MM.1S (cell line): ENCODE measurements around the gene CFAP57.

ENCODE experiments used
- DNase-seq: peaks from one replicate; pipeline ENCODE4 v3.0.0-alpha.2; 2015
- H2AFZ ChIP-seq: fragments of 300-600 bp; sonication (generic); 2 replicates; pipeline ENCODE4 v1.6.0; 2016; ENCODE audit warnings: antibody characterized with exemption, low read length
- H3F3A ChIP-seq: fragments of 300-600 bp; sonication (generic); 2 replicates; pipeline ENCODE4 v1.6.1; 2016; ENCODE audit warnings: mild to moderate bottlenecking, antibody characterized with exemption, low read length, moderate library complexity, mixed read lengths; ENCODE audit not compliant: insufficient read depth
- H3K27ac ChIP-seq: fragments of 300-600 bp; sonication (generic); 2 replicates; pipeline ENCODE4 v1.5.1; 2016; ENCODE audit warnings: mild to moderate bottlenecking, low read length
- H3K27me3 ChIP-seq: fragments of 300-600 bp; sonication (generic); replicated peaks from 2 replicates; pipeline ENCODE4 v1.6.0; 2016; ENCODE audit warnings: low read length; ENCODE audit not compliant: insufficient read depth
- H3K36me3 ChIP-seq: fragments of 300-600 bp; sonication (generic); replicated peaks from 2 replicates; pipeline ENCODE4 v1.6.1; 2016; ENCODE audit warnings: mild to moderate bottlenecking, low read length, mixed read lengths; ENCODE audit not compliant: insufficient read depth
- H3K4me1 ChIP-seq: fragments of 300-600 bp; sonication (generic); 2 replicates; pipeline ENCODE4 v1.6.1; 2016; ENCODE audit warnings: low read length, mixed read lengths
- H3K4me2 ChIP-seq: fragments of 300-600 bp; sonication (generic); 2 replicates; pipeline ENCODE4 v1.6.0; 2016; ENCODE audit warnings: low read depth, low read length
- H3K4me3 ChIP-seq: fragments of 300-600 bp; sonication (generic); 2 replicates; pipeline ENCODE4 v1.5.1; 2016; ENCODE audit warnings: low read length, mixed read lengths
- H3K79me2 ChIP-seq: fragments of 300-600 bp; sonication (generic); 2 replicates; pipeline ENCODE4 v1.6.1; 2016; ENCODE audit warnings: mixed run types, low read length, mixed read lengths
- H3K9ac ChIP-seq: fragments of 300-600 bp; sonication (generic); 2 replicates; pipeline ENCODE4 v1.6.1; 2016; ENCODE audit warnings: low read length, mixed read lengths
- H3K9me2 ChIP-seq: fragments of 300-600 bp; sonication (generic); replicated peaks from 2 replicates; pipeline ENCODE4 v1.6.1; 2016; ENCODE audit warnings: mild to moderate bottlenecking, low read length, mixed read lengths; ENCODE audit not compliant: insufficient read depth
- H3K9me3 ChIP-seq: fragments of 300-600 bp; sonication (generic); replicated peaks from 2 replicates; pipeline ENCODE4 v1.6.1; 2016; ENCODE audit warnings: mild to moderate bottlenecking, low read length, mixed read lengths; ENCODE audit not compliant: insufficient read depth
- H4K20me1 ChIP-seq: fragments of 300-600 bp; sonication (generic); 2 replicates; pipeline ENCODE4 v1.6.1; 2016; ENCODE audit warnings: mild to moderate bottlenecking, low read length, moderate library complexity, mixed read lengths; ENCODE audit not compliant: insufficient read depth
- EZH2 ChIP-seq: fragments of 300-600 bp; sonication (generic); optimal IDR thresholded peaks from 2 replicates; pipeline ENCODE3; 2017; ENCODE audit warnings: low read depth, mild to moderate bottlenecking, antibody characterized with exemption, low read length, mixed read lengths
- EZH2phosphoT487 ChIP-seq: fragments of 300-600 bp; sonication (generic); IDR thresholded peaks from 2 replicates; pipeline ENCODE4 v1.6.1; 2018; ENCODE audit warnings: antibody characterized with exemption, low read length
- TF ChIP-seq, protein P1 (sequence below): fragments of 300-600 bp; sonication (generic); IDR thresholded peaks from 2 replicates; pipeline ENCODE4 v1.5.1; 2016; ENCODE audit warnings: antibody characterized with exemption, low read length, mixed read lengths

The CFAP57 gene

DNA sequence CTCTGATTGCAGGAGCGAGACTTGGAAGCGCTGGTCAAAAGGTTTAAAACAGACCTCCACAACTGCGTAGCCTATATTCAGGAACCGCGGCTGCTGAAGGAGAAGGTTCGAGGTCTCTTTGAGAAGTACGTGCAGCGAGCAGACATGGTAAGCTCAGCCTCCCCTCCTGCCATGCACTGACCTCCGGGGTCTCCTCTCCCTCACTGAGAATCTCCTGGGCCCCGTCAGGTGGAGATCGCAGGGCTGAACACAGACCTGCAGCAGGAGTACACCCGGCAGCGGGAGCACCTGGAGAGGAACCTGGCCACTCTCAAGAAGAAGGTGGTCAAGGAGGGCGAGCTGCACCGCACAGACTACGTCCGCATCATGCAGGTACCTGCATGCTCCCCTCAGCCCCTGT lies 62.1 kb downstream of the CFAP57 start:
- Histone ChIP-seq H3K79me2 (no peaks in the 10 kb centered on the region), H3K4me3 (no peak overlapping the region), H2AFZ (no peak overlapping the region), H3F3A (peaks cover 2% of the 10 kb centered on the region; the same call in 1 of the 2 replicates), H3K27me3 (no peaks in the 10 kb centered on the region), H3K4me2 (no peak overlapping the region), H3K4me1 (peaks cover 6% of the 10 kb centered on the region), H3K36me3 (no peaks in the 10 kb centered on the region), H4K20me1 (no peaks in the 10 kb centered on the region), H3K9me3 (no peaks in the 10 kb centered on the region), H3K9me2 (no peaks in the 10 kb centered on the region), H3K27ac (no peak overlapping the region), H3K9ac (no peak overlapping the region)
- TF ChIP-seq EZH2phosphoT487 (no peak), EZH2 (no peak)
- TF ChIP-seq, protein P1, sequence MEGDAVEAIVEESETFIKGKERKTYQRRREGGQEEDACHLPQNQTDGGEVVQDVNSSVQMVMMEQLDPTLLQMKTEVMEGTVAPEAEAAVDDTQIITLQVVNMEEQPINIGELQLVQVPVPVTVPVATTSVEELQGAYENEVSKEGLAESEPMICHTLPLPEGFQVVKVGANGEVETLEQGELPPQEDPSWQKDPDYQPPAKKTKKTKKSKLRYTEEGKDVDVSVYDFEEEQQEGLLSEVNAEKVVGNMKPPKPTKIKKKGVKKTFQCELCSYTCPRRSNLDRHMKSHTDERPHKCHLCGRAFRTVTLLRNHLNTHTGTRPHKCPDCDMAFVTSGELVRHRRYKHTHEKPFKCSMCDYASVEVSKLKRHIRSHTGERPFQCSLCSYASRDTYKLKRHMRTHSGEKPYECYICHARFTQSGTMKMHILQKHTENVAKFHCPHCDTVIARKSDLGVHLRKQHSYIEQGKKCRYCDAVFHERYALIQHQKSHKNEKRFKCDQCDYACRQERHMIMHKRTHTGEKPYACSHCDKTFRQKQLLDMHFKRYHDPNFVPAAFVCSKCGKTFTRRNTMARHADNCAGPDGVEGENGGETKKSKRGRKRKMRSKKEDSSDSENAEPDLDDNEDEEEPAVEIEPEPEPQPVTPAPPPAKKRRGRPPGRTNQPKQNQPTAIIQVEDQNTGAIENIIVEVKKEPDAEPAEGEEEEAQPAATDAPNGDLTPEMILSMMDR, result no peak
- DNase-seq, result no peak

DNA sequence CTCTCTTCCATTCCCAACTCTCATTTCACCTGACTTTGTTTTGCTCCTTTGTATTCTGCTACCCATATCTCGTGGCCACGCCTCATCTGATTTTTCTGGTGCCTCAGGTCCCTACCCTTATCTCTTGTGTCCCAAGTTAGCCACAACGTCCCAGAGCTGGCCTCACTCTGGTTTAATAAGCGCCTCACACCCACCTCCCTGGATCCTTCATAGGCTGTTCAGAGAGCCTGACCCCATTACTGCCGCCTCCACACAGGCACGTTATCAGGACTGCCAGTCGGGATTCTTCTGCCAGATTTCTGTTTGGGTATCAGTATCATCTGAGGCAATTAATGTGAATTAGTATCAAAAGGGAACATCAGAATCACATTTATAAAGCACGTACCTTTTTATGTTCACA lies 62.9 kb downstream of the CFAP57 start:
- Histone ChIP-seq H3K79me2 (no peaks in the 10 kb centered on the region), H4K20me1 (no peaks in the 10 kb centered on the region), H3K9me2 (no peaks in the 10 kb centered on the region), H3K9ac (no peak overlapping the region), H2AFZ (no peak overlapping the region), H3K27ac (no peak overlapping the region), H3F3A (peaks cover 7% of the 10 kb centered on the region; the same call in 1 of the 2 replicates), H3K4me1 (peaks cover 12% of the 10 kb centered on the region), H3K9me3 (no peaks in the 10 kb centered on the region), H3K27me3 (no peaks in the 10 kb centered on the region), H3K36me3 (no peaks in the 10 kb centered on the region), H3K4me3 (no peak overlapping the region), H3K4me2 (no peak overlapping the region)
- TF ChIP-seq, protein P1, result no peak
- TF ChIP-seq EZH2, result no peak
- no peak for TF ChIP-seq EZH2phosphoT487
- no peak for DNase-seq

DNA sequence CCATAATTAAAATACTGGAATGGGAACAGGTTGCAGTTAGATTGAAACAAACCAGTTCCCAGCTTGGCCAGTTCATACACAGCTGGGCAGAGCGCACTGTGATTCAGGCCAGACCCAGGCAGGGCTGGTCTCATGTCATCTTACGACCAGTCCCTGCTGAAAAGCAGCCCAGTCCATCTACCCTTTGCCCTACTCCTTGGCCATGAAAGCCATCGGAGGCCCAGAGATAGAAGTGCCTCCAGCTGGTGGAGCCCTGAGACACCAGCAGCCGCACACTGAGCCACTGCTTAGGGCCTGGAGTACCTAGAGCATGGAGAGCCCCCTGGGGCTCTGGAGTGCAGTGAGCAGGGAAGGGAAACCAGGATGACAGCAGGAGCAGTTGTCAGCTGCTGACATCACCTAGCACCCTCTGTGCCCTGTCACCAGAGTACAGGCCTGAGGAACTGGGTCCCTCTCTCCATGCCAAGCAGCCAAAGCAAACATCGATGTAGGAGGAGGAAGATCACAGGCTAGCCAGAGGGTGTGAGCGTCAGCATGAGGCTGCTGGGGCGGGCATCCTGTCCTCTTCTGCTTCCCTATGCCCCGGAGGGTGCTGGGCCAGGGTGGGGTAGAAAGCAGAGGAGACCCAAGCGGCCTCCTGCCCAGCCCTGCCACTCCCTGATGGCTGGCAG lies 63.5 kb downstream of the CFAP57 start:
- no peaks in the 10 kb centered on the region for H3K9me3 ChIP-seq
- TF ChIP-seq EZH2 (no peak), EZH2phosphoT487 (no peak)
- TF ChIP-seq, protein P1, result no peak
- H2AFZ ChIP-seq, result no peak overlapping the region
- no peak overlapping the region for H3K4me2 ChIP-seq
- no peaks in the 10 kb centered on the region for H3K36me3 ChIP-seq
- H3F3A ChIP-seq, result peaks cover 7% of the 10 kb centered on the region; the same call in 1 of the 2 replicates
- H3K79me2 ChIP-seq, result no peaks in the 10 kb centered on the region
- H3K27me3 ChIP-seq, result no peaks in the 10 kb centered on the region
- H3K9me2 ChIP-seq, result no peaks in the 10 kb centered on the region
- H4K20me1 ChIP-seq, result no peaks in the 10 kb centered on the region
- H3K4me1 ChIP-seq, result peaks cover 12% of the 10 kb centered on the region
- no peak overlapping the region for H3K4me3 ChIP-seq
- no peak overlapping the region for H3K9ac ChIP-seq
- H3K27ac ChIP-seq, result no peak overlapping the region
- no peak for DNase-seq
